Stimulated activated CD8-positive, alpha-beta memory T cell treated with anti-CD3 and anti-CD28 coated beads, Interleukin-4, amount 100 ng/mL, for 4 hours (primary cell): ENCODE measurements around the gene DCAF5.

Source experiments
- DNase-seq, 2 donors: peaks; one replicate each; pipeline ENCODE4 v3.0.0-alpha.2; 2020; ENCODE audit warnings: low read depth in 2 of 2, low spot score in 1 of 2

DCAF5 gene

DNA sequence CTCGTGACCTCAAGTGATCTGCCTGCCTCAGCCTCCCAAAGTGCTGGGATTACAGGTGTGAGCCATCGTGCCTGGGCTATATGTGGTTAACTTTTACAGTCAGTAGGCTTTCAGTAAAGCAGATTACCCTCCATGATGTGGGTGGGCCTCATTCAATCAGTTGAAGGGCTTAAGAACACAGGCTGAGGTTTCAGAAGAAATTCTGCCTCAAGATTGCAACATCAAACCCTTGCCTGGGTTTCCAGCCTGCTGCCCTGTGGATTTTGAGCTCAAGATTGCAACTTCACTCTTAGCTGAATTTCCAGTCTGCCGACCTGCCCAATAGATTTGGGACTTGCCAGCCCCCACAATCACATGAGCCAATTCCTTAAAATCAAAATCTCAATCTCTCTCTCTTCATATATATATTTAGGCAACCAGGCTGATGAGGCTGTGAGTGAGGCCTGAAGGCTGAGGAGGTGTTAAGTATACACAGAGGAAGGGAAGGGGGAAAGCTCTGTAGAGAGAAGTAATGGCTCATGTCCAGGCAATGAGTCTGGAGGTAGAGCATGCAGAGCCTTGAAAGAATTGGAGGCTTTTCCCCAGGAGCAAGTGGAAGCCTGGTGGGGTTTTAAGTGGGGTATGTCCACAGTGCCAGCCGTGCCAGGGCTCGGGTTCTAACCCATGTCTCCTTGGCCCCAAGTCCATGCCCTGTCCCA is 140.5 kb downstream of the DCAF5 start:
- DNase-seq: no peak

DNA sequence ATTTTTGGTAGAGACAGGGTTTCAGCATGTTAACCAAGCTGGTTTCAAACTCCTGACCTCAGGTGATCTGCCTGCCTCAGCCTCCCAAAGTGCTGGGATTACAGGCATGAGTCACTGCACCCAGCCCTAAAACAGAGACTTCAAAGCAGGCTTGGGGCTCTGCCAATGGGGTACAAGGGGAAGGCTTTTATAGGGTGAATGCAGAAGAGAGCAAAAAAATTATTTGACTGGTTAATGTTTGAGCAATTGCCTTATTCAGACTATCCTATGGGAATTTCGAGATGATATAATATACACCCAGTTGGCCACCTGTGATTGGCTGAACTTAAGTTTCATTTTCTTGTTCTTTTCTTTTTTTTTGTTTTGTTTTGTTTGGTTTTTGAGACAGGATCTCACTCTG is 142.3 kb downstream of the DCAF5 start:
- DNase-seq: no peak

DNA sequence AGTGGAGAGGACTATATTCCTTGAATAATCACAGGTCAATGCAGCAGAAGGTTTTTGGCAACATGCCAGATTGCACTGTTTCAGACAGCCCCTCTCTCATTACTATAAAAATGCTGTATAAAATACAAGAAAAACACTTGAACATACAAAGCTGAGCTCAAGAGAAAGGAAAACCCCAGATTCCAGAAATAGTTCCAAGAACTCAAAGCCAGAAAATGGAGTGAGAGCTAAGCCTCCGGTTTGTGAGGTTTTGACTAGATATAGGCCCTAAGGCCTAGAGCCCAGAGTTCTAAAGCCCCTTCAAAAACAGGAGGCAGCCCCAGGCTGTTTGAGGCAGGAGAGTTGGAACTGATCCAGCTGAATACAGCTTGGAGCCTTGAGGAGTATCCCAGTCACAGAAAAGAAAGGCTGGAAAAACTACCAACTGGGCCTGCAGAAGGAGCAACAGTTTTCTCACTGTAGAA is 144.5 kb downstream of the DCAF5 start:
- no peak for DNase-seq

DNA sequence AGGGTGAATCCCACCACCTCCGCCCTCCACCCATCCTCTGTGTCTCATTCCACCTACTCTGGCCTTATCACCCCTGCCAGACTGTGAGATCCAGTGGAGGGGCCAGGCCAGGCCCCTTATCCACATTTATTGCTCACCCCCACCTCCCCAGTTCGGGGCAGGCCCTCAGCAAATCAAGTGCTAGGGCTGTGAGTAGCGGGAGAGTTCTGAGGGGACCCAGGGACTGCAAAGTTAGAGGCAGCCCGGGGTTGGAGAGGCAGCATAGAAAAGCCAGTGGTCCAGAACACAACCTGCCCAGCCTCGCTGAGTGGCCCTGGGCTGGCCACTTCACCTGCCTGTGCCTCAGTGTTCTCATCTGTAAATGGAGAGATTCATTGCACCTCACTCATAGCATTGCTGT is 146.6 kb downstream of the DCAF5 start:
- DNase-seq: no peak

DNA sequence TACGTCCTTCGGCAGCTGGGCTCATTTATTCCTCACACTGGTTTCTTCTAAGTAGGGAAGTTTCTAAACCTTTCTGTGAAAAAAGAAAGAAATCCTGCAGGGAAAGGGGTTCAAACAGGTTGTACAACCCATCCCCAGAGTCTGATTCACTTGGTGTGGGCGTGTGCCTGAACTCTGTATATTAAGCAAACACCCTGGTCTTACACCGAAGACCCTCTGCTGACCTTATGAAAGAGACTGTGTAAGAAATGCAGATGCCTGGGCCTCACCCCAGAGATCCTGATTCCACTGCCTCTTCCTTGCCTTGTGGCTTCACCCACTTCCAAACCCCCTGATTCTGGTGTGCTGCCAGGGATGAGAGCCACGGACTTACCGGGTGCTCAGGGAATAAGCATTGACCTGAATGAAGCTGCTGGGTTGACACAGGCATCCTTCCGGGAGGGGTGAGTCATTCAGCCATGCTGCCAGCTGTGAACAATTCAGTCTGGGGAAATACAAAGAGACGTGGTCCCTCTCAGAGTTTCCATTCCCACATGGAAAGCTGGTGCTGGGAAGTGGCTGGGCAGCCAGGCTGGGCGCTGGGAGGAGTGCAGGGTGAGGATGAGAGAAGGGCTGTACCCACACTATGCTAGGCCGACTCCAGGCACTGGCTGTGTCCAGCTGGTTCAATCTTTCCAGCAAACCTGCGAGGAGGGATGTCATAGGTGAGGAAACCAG is 147.3 kb downstream of the DCAF5 start:
- DNase-seq: no peak

DNA sequence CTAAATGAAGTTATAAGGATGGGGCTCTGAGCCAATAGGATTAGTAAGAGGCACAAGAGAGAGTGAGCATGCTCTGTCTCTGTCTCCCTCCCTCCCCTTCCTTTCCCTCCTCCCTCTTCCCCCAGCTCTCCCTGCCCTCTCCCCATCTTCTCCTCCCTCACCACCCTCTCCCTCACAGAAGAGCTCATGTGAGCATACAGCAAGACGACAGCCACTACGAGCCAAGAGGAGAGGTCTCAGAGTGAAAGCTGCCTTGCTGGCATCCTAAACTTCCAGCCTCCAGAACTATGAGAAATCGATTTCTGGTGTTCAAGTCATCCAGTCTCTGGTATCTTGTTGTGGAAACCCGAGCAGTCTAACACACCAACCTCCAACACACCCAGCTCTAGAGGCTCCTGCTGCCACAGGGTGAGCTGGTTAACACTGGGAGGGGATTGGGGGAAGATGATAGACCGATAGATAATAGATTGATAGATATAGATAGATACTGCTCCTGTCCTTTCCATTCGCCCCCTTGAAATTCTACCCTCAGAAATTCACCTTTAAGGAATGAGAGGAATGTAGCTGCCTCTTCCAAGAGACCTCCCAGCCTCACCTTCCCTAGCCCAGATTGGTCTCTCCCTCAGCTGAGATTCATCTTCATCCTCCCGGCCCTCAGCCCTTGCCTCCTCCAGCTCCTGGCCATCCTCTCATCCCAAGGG is 148.0 kb downstream of the DCAF5 start:
- DNase-seq: no peak

DNA sequence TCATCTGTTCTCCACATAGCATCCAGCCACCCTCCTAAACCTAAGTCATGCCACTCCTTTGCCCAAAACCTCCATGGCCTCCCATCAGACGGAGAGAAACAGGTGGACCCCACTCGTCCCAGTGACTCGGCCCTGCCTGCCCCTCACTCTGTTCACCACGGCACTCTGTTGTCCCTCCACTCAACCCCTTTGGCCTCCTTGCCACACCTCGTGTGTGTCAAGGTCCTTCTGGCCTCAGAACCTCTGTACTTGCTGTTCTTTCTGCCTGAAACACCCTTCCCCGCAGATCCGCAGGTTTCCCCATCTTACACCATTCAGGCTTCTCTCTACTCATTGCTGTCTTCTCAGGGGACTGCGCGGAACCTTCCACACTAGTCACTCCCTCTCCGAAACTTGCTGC is 149.3 kb downstream of the DCAF5 start:
- no peak for DNase-seq

DNA sequence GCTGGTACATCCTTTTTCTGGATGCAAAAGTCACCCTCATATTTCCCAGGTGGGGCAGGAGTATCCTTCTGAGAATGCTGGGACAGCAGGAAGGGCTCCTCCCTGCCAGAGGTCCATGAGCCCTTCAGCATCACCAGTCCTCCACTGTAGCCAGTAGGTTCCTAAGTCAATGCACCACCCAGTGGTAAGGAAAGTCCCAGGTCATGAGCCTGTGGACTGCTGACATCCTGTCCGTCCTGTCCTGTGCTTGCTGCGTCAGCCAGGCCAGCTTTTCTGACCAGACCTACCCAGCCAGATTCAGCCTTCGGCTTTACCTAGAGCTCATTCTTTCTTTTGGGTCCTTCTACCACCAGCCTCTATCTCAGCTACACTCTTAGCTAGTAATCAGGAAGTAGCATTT is 150.8 kb downstream of the DCAF5 start:
- no peak for DNase-seq

DNA sequence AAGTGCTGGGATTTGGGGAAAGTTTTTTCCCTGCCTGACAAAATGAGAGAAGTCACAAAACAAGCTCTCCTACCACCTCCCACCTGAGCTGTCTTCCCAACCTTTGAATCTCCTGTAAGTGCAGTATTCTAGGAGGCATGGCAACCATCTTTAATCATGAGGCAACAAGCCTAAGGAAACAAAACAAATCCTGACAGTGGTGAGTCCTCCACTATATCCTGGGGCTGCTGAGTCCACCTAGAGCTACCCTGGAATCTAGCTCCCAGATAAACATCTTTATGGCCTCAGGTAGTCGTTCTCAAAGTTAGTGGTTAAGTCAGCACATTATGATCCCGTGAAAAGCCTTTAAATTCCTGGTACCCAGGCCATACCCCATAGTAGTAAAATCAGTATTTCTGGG is 151.5 kb downstream of the DCAF5 start:
- DNase-seq: no peak
